ENCODE data around the gene NTRK3.

The NTRK3 gene

GRCh38 chr15:87967951-87968350, 288.6 kb downstream of the NTRK3 start:
- DNase-seq, result no peak

- no peak for DNase-seq
These were observed 291.2 kb downstream of the NTRK3 start for GRCh38 chr15:87965304-87965703.

- no peak for DNase-seq
These were observed 294.1 kb downstream of the NTRK3 start for GRCh38 chr15:87962428-87962827.

GRCh38 chr15:87961851-87962420, 294.6 kb downstream of the NTRK3 start:
- no peak for DNase-seq

GRCh38 chr15:87959662-87960061, 296.9 kb downstream of the NTRK3 start:
- no peak for DNase-seq

GRCh38 chr15:87959080-87959479, 297.5 kb downstream of the NTRK3 start:
- no peak for DNase-seq

- no peak for DNase-seq
These were observed 301.1 kb downstream of the NTRK3 start for GRCh38 chr15:87955284-87955909.

- DNase-seq, result no peak
These were observed 301.7 kb downstream of the NTRK3 start for GRCh38 chr15:87954793-87955192.

GRCh38 chr15:87952736-87953287, 303.7 kb downstream of the NTRK3 start:
- DNase-seq, result no peak

- no peak for DNase-seq
These were observed 306.8 kb downstream of the NTRK3 start for GRCh38 chr15:87949575-87950223.

GRCh38 chr15:87949151-87949574, 307.4 kb downstream of the NTRK3 start:
- no peak for DNase-seq

GRCh38 chr15:87947560-87947959, 309.0 kb downstream of the NTRK3 start:
- DNase-seq, result no peak

- no peak for DNase-seq
These were observed 311.3 kb downstream of the NTRK3 start for GRCh38 chr15:87945246-87945645.

GRCh38 chr15:87944691-87945090, 311.8 kb downstream of the NTRK3 start:
- no peak for DNase-seq

GRCh38 chr15:87944050-87944449, 312.5 kb downstream of the NTRK3 start:
- no peak for DNase-seq

- DNase-seq, result no peak
These were observed 312.9 kb downstream of the NTRK3 start for GRCh38 chr15:87943626-87944025.

GRCh38 chr15:87942316-87942715, 314.2 kb downstream of the NTRK3 start:
- no peak for DNase-seq

GRCh38 chr15:87941606-87942005, 314.9 kb downstream of the NTRK3 start:
- no peak for DNase-seq

GRCh38 chr15:87940768-87941167, 315.8 kb downstream of the NTRK3 start:
- no peak for DNase-seq

GRCh38 chr15:87939848-87940457, 316.6 kb downstream of the NTRK3 start:
- DNase-seq, result no peak

GRCh38 chr15:87938031-87938430, 318.5 kb downstream of the NTRK3 start:
- no peak for DNase-seq

GRCh38 chr15:87935583-87935982, 321.0 kb downstream of the NTRK3 start:
- no peak for DNase-seq

- DNase-seq, result no peak
These were observed 325.0 kb downstream of the NTRK3 start for GRCh38 chr15:87931584-87931983.

- no peak for DNase-seq
These were observed 326.1 kb downstream of the NTRK3 start for GRCh38 chr15:87930457-87930856.

Data from activated CD4-positive, alpha-beta T cell treated with anti-CD3 and anti-CD28 coated beads, Interleukin-2, amount 50 U/mL, for 16 hours (primary cell).